Measurements from ENCODE around the gene UGT2B28.
"Not testable (repeated sequence)": the region's sequence is repeated elsewhere in the genome, so short reads cannot be mapped to it uniquely, and the experiment has no call there.

The UGT2B28 gene

DNA sequence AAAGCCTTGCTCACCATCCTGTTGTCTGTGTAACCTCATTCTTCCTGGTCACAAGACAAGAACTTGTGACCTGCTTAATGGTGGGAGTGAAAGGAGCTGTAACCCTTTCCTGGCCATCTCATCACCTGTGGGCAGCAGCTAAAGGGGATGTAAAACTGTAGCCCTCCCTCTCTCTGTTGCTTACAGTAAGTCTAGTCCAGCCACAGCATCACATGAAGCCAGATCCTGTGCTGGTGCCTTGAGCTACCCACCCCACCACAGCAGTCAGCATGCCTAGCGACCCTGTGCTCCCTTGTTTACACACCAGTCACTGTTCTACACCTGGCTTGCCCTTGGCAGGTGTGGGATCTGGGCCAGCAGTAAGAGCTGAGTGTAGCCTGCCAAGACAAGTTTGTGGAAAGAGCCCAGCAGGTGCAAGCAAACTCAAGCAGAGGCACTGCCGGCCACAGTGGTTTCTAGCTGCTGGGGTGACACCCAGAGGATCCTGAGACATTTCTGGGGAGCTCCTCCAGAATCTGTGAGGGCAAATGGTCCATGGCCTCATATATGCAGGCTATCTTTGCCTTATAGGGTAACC, 41.0 kb downstream of the UGT2B28 start:
- Mint-ChIP-seq H3K9me3 (no peaks in the 10 kb centered on the region), H3K27ac (no peak overlapping the region), H3K4me3 (no peak overlapping the region), H3K36me3 (ENCODE audit: low read depth) (no peaks in the 10 kb centered on the region), H3K27me3 (no peaks in the 10 kb centered on the region), H3K4me1 (ENCODE audit: low read depth) (no peaks in the 10 kb centered on the region)
- intact Hi-C loops (cut with micrococcal nuclease): no loop called here

- Mint-ChIP-seq H3K4me1 (ENCODE audit: low read depth) (no peaks in the 10 kb centered on the region), H3K36me3 (ENCODE audit: low read depth) (no peaks in the 10 kb centered on the region), H3K27me3 (no peaks in the 10 kb centered on the region), H3K4me3 (no peak overlapping the region), H3K27ac (no peak overlapping the region), H3K9me3 (no peaks in the 10 kb centered on the region)
- intact Hi-C loops (cut with micrococcal nuclease): no loop called here
Observed at GRCh38 chr4:69322055-69322454, 41.8 kb downstream of the UGT2B28 start.

GRCh38 chr4:69323284-69323683, 43.0 kb downstream of the UGT2B28 start:
- Mint-ChIP-seq H3K4me3 (no peak overlapping the region), H3K27ac (no peak overlapping the region), H3K4me1 (ENCODE audit: low read depth) (no peaks in the 10 kb centered on the region), H3K27me3 (no peaks in the 10 kb centered on the region), H3K36me3 (ENCODE audit: low read depth) (no peaks in the 10 kb centered on the region), H3K9me3 (no peaks in the 10 kb centered on the region)
- intact Hi-C loops (cut with micrococcal nuclease): no loop called here

DNA sequence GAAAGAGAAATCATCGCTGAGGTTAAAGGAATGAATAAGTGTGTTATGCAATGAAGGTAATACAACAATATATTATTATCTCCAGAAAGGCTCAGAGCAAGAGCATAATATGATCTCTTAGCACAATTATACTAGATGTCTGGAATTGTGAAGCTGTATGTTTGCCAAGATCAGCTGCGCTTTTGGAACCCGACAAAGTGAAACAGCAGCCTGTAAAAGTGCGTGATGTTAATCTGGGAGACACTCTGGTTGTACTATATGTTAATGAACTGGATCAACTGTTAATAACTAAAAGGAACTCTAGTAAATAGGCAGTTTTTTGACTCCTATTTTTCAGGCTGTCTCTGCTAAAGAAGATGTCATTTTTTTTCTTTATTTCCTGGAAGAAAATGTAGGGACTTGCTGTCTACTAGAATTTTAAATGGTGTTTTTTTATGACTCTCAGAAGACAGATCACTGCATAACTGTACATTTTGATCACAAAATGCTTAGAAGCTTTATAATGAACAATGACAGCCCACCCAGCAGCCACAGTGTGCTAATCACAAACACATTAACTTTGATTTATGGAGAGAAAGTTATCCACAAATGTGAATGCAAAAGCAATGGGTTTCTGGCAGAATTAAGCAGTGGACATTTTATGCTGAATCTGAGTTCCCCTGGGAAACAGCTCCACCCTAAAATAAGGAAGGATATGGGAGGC, 50.2 kb downstream of the UGT2B28 start:
- intact Hi-C loops (cut with micrococcal nuclease): no loop called here
- H3K4me1 Mint-ChIP-seq (ENCODE audit: low read depth): no peaks in the 10 kb centered on the region
- no peaks in the 10 kb centered on the region for H3K36me3 Mint-ChIP-seq (ENCODE audit: low read depth)
- H3K27ac Mint-ChIP-seq: no peak overlapping the region
- H3K9me3 Mint-ChIP-seq: no peaks in the 10 kb centered on the region
- H3K4me3 Mint-ChIP-seq: no peak overlapping the region
- no peaks in the 10 kb centered on the region for H3K27me3 Mint-ChIP-seq

DNA sequence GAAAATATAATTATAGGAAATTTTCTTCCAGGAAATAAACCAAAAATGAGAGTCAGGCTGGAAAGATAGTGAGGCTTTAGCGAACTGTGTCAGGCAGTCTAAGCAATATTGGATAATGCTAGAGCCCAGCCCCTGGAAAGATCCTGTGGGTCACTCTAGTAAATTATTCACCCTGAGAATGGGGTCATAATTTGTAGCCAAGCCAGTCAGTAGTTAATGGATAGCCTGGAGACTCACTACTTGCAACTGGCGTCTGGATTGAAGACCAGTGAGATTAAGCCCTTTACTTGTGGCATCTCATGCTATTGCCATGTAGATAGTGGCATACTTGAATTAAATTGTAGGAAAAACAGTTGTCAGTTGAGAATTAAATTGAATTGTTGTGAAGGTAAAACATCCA, 51.0 kb downstream of the UGT2B28 start:
- intact Hi-C loops (cut with micrococcal nuclease); H3K27ac Mint-ChIP-seq; H3K4me3 Mint-ChIP-seq; H3K27me3 Mint-ChIP-seq; H3K9me3 Mint-ChIP-seq; H3K4me1 Mint-ChIP-seq (ENCODE audit: low read depth); H3K36me3 Mint-ChIP-seq (ENCODE audit: low read depth): not testable (repeated sequence)

GRCh38 chr4:69335485-69335884, 55.2 kb downstream of the UGT2B28 start:
- H3K27me3 Mint-ChIP-seq; H3K36me3 Mint-ChIP-seq (ENCODE audit: low read depth); H3K27ac Mint-ChIP-seq; H3K4me1 Mint-ChIP-seq (ENCODE audit: low read depth); H3K4me3 Mint-ChIP-seq; H3K9me3 Mint-ChIP-seq; intact Hi-C loops (cut with micrococcal nuclease): not testable (repeated sequence)

- H3K27me3 Mint-ChIP-seq; H3K4me3 Mint-ChIP-seq; H3K36me3 Mint-ChIP-seq (ENCODE audit: low read depth); H3K27ac Mint-ChIP-seq; H3K9me3 Mint-ChIP-seq; intact Hi-C loops (cut with micrococcal nuclease); H3K4me1 Mint-ChIP-seq (ENCODE audit: low read depth): not testable (repeated sequence)
Observed at GRCh38 chr4:69343114-69343513, 62.8 kb downstream of the UGT2B28 start.

- H3K4me1 Mint-ChIP-seq (ENCODE audit: low read depth); H3K4me3 Mint-ChIP-seq; intact Hi-C loops (cut with micrococcal nuclease): not testable (repeated sequence)
Observed at GRCh38 chr4:69343558-69344420, 63.5 kb downstream of the UGT2B28 start.

More at GRCh38 chr4:69343558-69344420, 63.5 kb downstream of the UGT2B28 start:
- H3K36me3 Mint-ChIP-seq (ENCODE audit: low read depth); H3K27ac Mint-ChIP-seq; H3K9me3 Mint-ChIP-seq; H3K27me3 Mint-ChIP-seq: not testable (repeated sequence)
